Muscle layer of duodenum (tissue), 2 donors: Measurements from ENCODE around the gene SSH2.
"Not testable (repeated sequence)": the region's sequence is repeated elsewhere in the genome, so short reads cannot be mapped to it uniquely, and the experiment has no call there.

Experiments used
- H3K27ac ChIP-seq: one replicate; pipeline ENCODE4 v1.7.0; 2013; ENCODE audit warnings: mild to moderate bottlenecking, low read length
- H3K27me3 ChIP-seq: one replicate; pipeline ENCODE4 v1.7.0; 2013; ENCODE audit warnings: low read depth, mild to moderate bottlenecking, control low read depth, low read length
- H3K36me3 ChIP-seq, 2 donors: one replicate each; pipeline ENCODE4 v1.7.0; 2013; ENCODE audit warnings: low read length in 2 of 2, control low read depth in 1 of 2, mild to moderate bottlenecking in 1 of 2; ENCODE audit not compliant: insufficient read depth in 2 of 2, control insufficient read depth in 1 of 2
- H3K4me1 ChIP-seq, 2 donors: one replicate each; pipeline ENCODE4 v1.7.0; 2013; ENCODE audit warnings: low read length in 2 of 2, mild to moderate bottlenecking in 2 of 2, control low read depth in 1 of 2, moderate library complexity in 1 of 2; ENCODE audit not compliant: insufficient read depth in 2 of 2, control insufficient read depth in 1 of 2
- H3K4me3 ChIP-seq, 2 donors: one replicate each; pipeline ENCODE4 v1.7.0; 2013; ENCODE audit warnings: low read length in 2 of 2, low read depth in 1 of 2, mild to moderate bottlenecking in 1 of 2
- H3K9me3 ChIP-seq, 2 donors: one replicate each; pipeline ENCODE4 v1.7.0; 2013; ENCODE audit warnings: low read length in 2 of 2, control low read depth in 1 of 2, mild to moderate bottlenecking in 1 of 2; ENCODE audit not compliant: control insufficient read depth in 1 of 2
- donor health status: healthy.

Gene SSH2

DNA sequence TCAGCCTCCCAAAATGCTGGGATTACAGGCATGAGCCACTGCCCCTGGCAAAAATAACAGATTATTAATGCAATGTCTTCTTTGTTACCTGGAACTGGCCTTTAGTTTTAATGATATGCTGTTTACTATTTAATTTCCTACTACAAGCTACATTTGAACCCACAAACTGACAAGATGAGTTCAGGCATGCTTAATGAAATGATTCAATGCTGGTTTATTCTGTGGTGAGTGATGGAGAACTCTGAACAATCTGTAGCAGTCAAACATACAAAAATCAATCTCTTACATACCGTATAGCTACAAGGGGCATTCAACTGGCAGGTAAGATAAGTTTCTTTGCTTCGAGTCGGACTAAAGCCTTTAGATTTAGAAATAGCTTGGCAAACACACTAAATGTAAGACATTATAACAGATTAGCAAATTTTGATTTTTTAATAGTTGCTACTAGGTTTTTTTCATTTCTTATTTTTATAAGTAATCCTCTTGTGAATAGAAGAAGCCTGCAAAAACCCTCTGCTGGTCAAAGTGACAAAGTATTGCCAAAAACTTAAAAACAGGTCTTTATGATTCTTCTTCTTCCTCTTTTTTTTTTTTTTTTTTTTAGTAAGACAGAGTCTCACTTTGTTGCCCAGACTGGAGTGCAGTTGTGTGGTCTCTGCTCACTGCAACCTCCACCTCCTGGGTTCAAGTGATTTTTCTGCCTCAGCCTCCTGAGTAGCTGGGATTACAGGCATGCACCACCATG is 138.5 kb downstream of the SSH2 start:
- Histone ChIP-seq H3K9me3 (no peaks in the 10 kb centered on the region), H3K4me1 (no peaks in the 10 kb centered on the region), H3K27ac (no peak overlapping the region), H3K27me3 (no peaks in the 10 kb centered on the region), H3K4me3 (no peak overlapping the region), H3K36me3 (peaks cover 0 to 4% of the 10 kb centered on the region in 2 donors)

DNA sequence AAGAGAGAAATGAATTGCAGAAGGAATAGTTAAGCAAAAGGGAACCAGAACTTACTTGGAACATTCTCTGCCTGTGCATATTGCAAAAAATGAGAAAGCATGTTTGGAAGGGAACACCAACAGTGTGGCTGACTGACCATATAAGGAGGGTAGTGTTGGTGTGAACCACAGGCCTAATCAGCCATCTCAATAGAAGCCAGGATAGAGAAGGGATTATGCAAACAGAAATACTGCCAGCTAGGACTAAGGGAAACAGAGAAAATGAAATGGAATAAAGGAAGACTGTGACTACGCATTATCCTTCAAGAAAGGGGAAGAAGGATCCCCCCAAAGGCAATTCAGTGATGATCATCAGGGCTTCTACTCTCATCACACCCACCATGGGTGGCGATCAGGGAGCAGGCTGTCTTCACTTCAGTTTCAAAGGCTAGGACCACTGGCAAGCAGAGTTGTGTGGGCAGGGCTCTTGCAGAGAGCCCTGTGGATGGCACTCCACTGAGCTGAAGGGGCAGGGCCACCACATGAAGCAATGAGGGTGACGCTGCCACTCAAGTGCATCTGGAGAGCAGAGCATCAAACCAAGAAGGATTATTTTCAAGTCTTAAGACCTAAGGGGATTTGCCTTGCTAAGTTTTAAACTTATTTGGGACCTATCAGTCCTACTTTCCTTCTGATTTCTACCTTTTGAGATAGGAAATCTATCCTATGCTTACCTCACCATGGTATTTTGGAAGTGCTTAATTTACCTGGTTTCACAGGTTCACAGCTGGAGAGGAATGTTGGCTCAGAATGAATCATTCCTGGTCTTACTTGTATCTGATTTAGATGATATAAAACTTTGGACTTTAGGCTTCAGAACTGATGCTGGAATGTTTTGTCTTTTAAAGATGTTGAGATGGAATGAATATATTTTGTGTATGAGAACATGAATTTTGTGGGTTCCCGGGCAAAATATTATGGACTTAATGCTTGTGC is 140.5 kb downstream of the SSH2 start:
- H3K4me3 ChIP-seq: no peak overlapping the region
- no peak overlapping the region for H3K27ac ChIP-seq
- no peaks in the 10 kb centered on the region for H3K27me3 ChIP-seq
- no peaks in the 10 kb centered on the region for H3K9me3 ChIP-seq
- peaks cover 0 to 4% of the 10 kb centered on the region in 2 donors for H3K36me3 ChIP-seq
- no peaks in the 10 kb centered on the region for H3K4me1 ChIP-seq

DNA sequence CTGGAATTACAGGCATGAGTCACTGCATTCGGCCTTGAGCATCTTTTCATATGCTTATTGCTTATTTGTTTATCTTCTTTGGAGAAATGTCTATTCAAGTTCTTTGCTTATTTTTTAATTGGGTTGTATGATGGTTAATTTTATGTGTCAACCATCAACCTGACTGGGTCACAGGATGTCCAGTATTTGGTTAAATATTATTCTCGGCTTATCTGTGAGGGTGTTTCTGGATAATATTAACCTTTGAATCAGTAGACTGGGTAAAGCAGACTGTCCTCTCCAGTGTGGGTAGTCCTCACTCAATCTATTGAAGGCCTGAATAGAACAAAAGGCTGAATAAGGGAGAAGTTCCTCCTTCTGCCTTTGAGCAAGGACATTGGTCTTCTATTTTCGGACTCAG is 142.0 kb downstream of the SSH2 start:
- Histone ChIP-seq H3K27me3 (no peaks in the 10 kb centered on the region), H3K27ac (no peak overlapping the region), H3K36me3 (peaks cover 0 to 4% of the 10 kb centered on the region in 2 donors), H3K4me3 (no peak overlapping the region), H3K9me3 (no peaks in the 10 kb centered on the region), H3K4me1 (no peaks in the 10 kb centered on the region)

DNA sequence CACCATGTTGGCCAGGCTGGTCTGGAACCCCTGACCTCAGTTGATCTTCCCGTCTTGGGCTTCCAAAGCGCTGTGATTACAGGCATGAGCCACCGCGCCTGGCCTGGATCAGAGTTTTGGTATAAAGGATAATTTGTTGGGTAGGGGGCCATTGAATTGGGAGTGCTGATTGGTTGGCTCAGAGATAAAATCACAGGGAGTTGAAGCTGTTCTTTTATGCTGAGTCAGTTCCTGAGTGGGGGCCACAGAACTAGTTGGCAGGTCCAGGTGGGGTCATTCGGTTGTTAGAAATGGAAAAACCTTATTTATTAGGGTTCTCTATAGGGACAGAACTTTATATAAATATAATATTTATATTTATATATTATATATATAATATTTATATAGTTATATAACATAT is 147.1 kb downstream of the SSH2 start:
- no peaks in the 10 kb centered on the region for H3K9me3 ChIP-seq
- no peaks in the 10 kb centered on the region for H3K36me3 ChIP-seq
- peaks cover 0 to 3% of the 10 kb centered on the region in 2 donors for H3K4me1 ChIP-seq
- no peak overlapping the region for H3K4me3 ChIP-seq
- no peaks in the 10 kb centered on the region for H3K27me3 ChIP-seq
- no peak overlapping the region for H3K27ac ChIP-seq

DNA sequence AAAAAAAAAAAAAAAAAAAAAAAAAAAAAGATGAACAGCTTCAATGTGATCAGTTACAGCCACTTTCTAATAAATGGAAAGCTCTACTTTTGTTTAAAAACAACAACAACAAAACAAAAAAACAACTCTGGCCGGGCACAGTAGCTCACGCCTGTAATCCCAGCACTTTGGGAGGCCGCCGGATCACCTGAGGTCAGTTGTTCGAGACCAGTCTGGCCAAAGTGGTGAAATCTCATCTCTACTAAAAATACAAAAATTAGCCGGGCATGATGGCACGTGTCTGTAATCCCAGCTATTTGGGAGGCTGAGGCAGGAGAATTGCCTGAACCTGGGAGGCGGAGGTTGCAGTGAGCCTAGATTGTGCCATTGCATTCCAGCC is 150.2 kb downstream of the SSH2 start:
- not testable (repeated sequence) for H3K36me3 ChIP-seq, H3K27ac ChIP-seq, H3K9me3 ChIP-seq, H3K4me3 ChIP-seq, H3K4me1 ChIP-seq, H3K27me3 ChIP-seq

DNA sequence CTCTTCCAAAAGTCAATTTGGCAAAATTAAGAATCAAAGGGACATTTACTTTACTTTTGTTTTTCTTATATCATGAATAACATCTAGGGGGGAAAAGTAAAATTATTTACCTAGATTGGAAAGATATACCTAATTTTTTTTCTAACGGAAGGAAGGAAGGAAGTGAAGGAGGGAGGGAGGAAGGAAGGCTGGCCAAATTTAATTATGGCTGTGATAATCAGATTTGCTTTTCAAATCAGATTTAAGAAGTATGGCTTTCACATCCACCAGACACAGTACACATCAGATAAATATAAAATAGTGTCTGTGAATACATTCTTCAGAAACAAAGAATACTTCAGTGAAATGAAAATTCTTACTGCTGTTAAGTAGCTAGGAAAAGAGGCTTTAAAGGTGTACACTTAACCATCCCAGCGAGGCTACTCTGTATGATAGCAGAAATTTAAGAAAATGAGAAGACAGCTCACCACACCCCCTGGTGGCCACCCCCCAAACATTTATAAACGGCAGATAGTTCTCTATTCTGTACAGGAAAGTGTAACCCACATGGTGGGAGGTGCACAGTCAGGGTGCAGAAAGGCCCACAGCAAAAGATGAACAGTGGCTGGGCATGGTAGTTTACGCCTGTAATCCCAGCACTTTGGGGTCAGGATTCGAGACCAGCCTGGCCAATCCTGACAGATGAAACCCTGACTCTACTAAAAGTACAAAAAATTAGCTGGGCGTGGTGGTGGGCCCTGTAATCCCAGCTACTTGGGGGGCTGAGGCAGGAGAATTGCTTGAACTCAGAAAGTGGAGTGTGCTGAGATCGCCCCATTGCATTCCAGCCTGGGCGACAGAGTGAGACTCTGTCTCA is 150.8 kb downstream of the SSH2 start:
- Histone ChIP-seq H3K9me3 (no peaks in the 10 kb centered on the region), H3K4me3 (no peak overlapping the region), H3K4me1 (peaks cover 0 to 3% of the 10 kb centered on the region in 2 donors), H3K27ac (no peak overlapping the region), H3K36me3 (no peaks in the 10 kb centered on the region), H3K27me3 (no peaks in the 10 kb centered on the region)

DNA sequence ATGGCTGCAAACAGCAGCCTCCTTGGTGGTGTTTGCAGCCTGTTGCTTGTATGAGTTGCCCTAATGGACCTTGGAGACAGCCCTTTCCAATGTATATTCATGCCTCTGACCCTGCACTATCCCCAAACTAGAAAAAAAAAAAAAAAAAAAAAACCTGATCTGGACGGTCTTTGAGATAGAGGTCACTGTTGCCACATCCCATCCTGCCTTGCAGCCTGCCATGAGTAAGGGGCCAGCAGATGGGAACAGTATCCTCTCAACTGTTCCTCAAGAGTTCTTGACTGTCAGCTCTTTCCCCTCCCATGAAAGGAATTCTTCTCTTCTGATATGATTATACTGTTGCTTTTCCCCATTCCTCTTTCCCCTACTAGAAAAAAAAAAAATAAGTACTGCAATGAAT is 152.4 kb downstream of the SSH2 start:
- H3K27me3 ChIP-seq: no peaks in the 10 kb centered on the region
- H3K27ac ChIP-seq: no peak overlapping the region
- H3K9me3 ChIP-seq: no peaks in the 10 kb centered on the region
- H3K36me3 ChIP-seq: no peaks in the 10 kb centered on the region
- H3K4me3 ChIP-seq: no peak overlapping the region
- peaks cover 0 to 3% of the 10 kb centered on the region in 2 donors for H3K4me1 ChIP-seq

DNA sequence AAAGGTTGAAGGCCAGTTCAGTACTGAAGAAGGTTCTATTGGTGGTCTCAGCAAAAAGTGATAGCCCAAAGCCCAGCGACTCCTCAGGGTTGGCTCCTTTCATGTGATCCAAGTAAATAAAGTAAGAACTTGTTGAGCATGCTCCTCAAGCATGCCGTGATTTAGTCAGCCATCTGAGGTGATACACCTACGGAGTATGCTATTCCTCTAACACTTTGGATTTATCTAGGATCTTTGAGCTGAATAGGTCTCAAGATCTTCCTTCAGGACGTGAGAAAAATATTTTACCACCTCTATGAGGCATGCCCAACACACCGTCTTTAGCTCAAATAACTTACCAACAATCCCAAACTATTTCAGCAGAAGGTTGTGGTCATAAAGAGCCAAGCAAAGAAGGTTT is 154.0 kb downstream of the SSH2 start:
- no peak overlapping the region for H3K4me3 ChIP-seq
- H3K4me1 ChIP-seq: peaks cover 0 to 3% of the 10 kb centered on the region in 2 donors
- H3K27ac ChIP-seq: no peak overlapping the region
- H3K27me3 ChIP-seq: no peaks in the 10 kb centered on the region
- no peaks in the 10 kb centered on the region for H3K36me3 ChIP-seq
- no peaks in the 10 kb centered on the region for H3K9me3 ChIP-seq

DNA sequence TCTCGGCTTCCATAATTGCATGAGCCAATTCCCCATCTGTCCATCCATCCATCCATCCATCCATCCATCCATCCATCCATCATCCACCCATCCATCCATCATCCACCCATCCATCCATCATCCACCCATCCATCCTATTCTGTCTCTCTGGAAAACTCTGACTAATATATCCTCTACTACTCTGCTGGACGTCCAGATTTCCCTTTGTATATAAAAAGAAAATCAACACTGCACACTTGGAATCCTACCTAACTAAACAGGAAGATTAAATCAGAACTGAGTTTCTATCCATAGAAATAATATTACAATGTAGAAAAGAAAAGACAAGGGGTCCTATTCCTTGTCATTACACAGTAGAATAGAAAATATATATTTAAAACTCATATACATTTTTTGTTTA is 157.0 kb downstream of the SSH2 start:
- Histone ChIP-seq H3K27ac (no peak overlapping the region), H3K36me3 (no peaks in the 10 kb centered on the region), H3K9me3 (no peaks in the 10 kb centered on the region), H3K4me1 (no peaks in the 10 kb centered on the region), H3K4me3 (no peak overlapping the region), H3K27me3 (no peaks in the 10 kb centered on the region)

DNA sequence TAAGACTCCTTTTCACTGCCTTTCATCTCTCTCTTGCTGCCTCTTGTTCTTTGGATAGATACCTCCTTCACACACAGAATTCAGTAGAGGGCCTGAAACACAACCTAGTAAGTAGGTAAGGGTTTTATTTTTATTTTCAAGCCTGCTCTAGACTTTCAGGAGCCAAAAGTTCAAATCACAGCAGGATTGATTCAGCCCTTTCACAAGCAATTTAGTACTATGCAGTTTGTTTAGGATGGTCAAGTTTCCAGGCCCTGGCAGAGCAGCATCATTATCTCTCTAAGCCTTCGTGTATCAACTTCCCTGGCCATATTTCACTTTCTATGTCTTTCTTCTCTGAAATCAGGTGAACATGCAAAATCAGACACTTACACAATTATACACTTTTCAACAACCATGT is 158.5 kb downstream of the SSH2 start:
- no peaks in the 10 kb centered on the region for H3K36me3 ChIP-seq
- H3K4me1 ChIP-seq: no peaks in the 10 kb centered on the region
- no peaks in the 10 kb centered on the region for H3K27me3 ChIP-seq
- no peaks in the 10 kb centered on the region for H3K9me3 ChIP-seq
- no peak overlapping the region for H3K4me3 ChIP-seq
- H3K27ac ChIP-seq: no peak overlapping the region

DNA sequence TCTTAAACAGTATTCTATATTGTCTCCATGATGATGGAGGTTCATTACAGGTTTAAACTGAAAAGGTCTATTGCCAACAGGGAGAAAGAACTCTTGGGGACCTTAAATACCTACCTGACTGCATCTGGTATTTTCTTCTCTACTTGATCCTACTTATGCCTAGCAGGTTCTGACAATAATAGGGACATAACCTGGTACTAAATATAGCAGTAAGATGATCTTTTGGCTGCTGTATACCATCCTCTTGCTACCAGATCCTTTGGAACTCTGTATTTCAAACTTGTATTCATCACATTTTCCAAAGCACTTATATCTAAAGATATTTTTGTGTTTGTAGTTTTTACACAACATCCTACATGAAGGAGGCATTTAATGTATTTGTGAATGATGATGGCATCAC is 160.8 kb downstream of the SSH2 start:
- no peaks in the 10 kb centered on the region for H3K4me1 ChIP-seq
- H3K9me3 ChIP-seq: no peaks in the 10 kb centered on the region
- H3K4me3 ChIP-seq: no peak overlapping the region
- no peaks in the 10 kb centered on the region for H3K27me3 ChIP-seq
- no peak overlapping the region for H3K27ac ChIP-seq
- no peaks in the 10 kb centered on the region for H3K36me3 ChIP-seq
